MCF 10A (cell line): ENCODE measurements around the gene SNX25. TPM values are rescaled to one million over a fixed set of nuclear protein-coding genes. Genes with fewer than 3 reads are reported as not detected.
A peak's percentile ranks its signal among the peaks of the same experiment; 100 is the strongest.

Experiments
- BruUV-seq: library from RNA; stranded (reverse); fragments of 400-500 nt; replicated peaks from 2 replicates; lab custom pipeline; 2021; lab: Mats Ljungman, UMichigan
- CTCF ChIA-PET: fragments of 300-600 bp; sonication (Branson Sonifier 250); formaldehyde crosslinking; extraction: SDS; loops from one replicate; lab custom pipeline; 2021; ENCODE audit warnings: antibody characterized with exemption, inconsistent platforms; lab: Yijun Ruan, JAX
- POLR2A ChIA-PET: fragments of 300-600, 350-650 bp; sonication (Branson Sonifier 250); formaldehyde crosslinking; extraction: SDS; loops from one replicate; lab custom pipeline; 2020; ENCODE audit warnings: antibody characterized with exemption, inconsistent platforms; lab: Yijun Ruan, JAX
- DNase-seq: peaks from one replicate; pipeline ENCODE4 v3.0.0-alpha.2; 2018; ENCODE audit not compliant: unreplicated experiment
- H3K27ac Mint-ChIP-seq: one replicate; pipeline ENCODE4 v1.8.0; 2022; ENCODE audit warnings: mild to moderate bottlenecking, low read depth, mixed read lengths; ENCODE audit not compliant: unreplicated experiment
- H3K27me3 Mint-ChIP-seq: one replicate; pipeline ENCODE4 v1.8.0; 2022; ENCODE audit warnings: mixed read lengths; ENCODE audit not compliant: insufficient read depth, unreplicated experiment
- H3K36me3 Mint-ChIP-seq: one replicate; pipeline ENCODE4 v1.8.0; 2022; ENCODE audit warnings: mild to moderate bottlenecking, moderate library complexity, mixed read lengths; ENCODE audit not compliant: insufficient read depth, unreplicated experiment
- H3K4me1 Mint-ChIP-seq: one replicate; pipeline ENCODE4 v1.8.0; 2022; ENCODE audit warnings: mixed read lengths; ENCODE audit not compliant: insufficient read depth, unreplicated experiment
- H3K4me3 Mint-ChIP-seq: one replicate; pipeline ENCODE4 v1.8.0; 2022; ENCODE audit warnings: mild to moderate bottlenecking, moderate library complexity, mixed read lengths; ENCODE audit not compliant: unreplicated experiment
- H3K9me3 Mint-ChIP-seq: one replicate; pipeline ENCODE4 v1.8.0; 2022; ENCODE audit warnings: mixed read lengths; ENCODE audit not compliant: unreplicated experiment
- intact Hi-C: fragments of 100-400 bp; cut with micrococcal nuclease; formaldehyde crosslinking; loops from 2 replicates; pipeline ENCODE4 v1.14.1; 2022
- total RNA-seq: library from RNA; stranded (reverse); gene quantifications from 2 replicates; pipeline ENCODE4 v1.2.3, GENCODE V29; 2022
- TF ChIP-seq, protein P1 (sequence below): fragments of 200-600 bp; IDR thresholded peaks from one replicate; pipeline ENCODE4 v1.8.0; 2022; ENCODE audit warnings: antibody characterized with exemption, mild to moderate bottlenecking; ENCODE audit not compliant: unreplicated experiment

The SNX25 gene
- total RNA-seq, 1 experiment from 2014 or later = 10.5 TPM

GRCh38 chr4:185304944-185305690 lies 95.7 kb downstream of the SNX25 start:
- Mint-ChIP-seq H3K9me3 (no peaks in the 10 kb centered on the region), H3K27ac (peak overlapping the region; percentile 66), H3K4me3 (no peak overlapping the region), H3K27me3 (no peaks in the 10 kb centered on the region), H3K36me3 (peaks cover 9% of the 10 kb centered on the region), H3K4me1 (peaks cover 30% of the 10 kb centered on the region)
- TF ChIP-seq, protein P1, sequence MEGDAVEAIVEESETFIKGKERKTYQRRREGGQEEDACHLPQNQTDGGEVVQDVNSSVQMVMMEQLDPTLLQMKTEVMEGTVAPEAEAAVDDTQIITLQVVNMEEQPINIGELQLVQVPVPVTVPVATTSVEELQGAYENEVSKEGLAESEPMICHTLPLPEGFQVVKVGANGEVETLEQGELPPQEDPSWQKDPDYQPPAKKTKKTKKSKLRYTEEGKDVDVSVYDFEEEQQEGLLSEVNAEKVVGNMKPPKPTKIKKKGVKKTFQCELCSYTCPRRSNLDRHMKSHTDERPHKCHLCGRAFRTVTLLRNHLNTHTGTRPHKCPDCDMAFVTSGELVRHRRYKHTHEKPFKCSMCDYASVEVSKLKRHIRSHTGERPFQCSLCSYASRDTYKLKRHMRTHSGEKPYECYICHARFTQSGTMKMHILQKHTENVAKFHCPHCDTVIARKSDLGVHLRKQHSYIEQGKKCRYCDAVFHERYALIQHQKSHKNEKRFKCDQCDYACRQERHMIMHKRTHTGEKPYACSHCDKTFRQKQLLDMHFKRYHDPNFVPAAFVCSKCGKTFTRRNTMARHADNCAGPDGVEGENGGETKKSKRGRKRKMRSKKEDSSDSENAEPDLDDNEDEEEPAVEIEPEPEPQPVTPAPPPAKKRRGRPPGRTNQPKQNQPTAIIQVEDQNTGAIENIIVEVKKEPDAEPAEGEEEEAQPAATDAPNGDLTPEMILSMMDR = peak; percentile 34
- intact Hi-C loops = loop anchor here (1.0 to 5.0 kb wide), 2 partner anchors 95 to 268 kb away; no protein-coding TSS in a partner anchor
- CTCF ChIA-PET = interaction anchor here (0.6 to 0.9 kb wide), 4 partner anchors 33 to 122 kb away, joined by 3 to 4 read pairs (median 3); no protein-coding TSS in a partner anchor
- BruUV-seq = no TSS peak
- POLR2A ChIA-PET = no interaction called here
- DNase-seq = peak; percentile 13

- H3K4me3 Mint-ChIP-seq = no peak overlapping the region
- DNase-seq = peak; percentile 47
- POLR2A ChIA-PET = interaction anchor here (0.6 to 2.1 kb wide), 6 partner anchors 14 to 97 kb away, joined by 3 to 12 read pairs (median 4); partner anchors contain the start of genes ANKRD37, LRP2BP and SNX25
- H3K4me1 Mint-ChIP-seq = peaks cover 30% of the 10 kb centered on the region
- H3K27ac Mint-ChIP-seq = peak overlapping the region; percentile 66
- no peaks in the 10 kb centered on the region for H3K9me3 Mint-ChIP-seq
- peaks cover 9% of the 10 kb centered on the region for H3K36me3 Mint-ChIP-seq
- CTCF ChIA-PET = interaction anchor here (0.7 to 1.2 kb wide), 5 partner anchors 17 to 559 kb away, joined by 3 to 6 read pairs (median 3); partner anchors contain the start of gene SNX25
- no TSS peak for BruUV-seq
- TF ChIP-seq, protein P1 = no peak
- no peaks in the 10 kb centered on the region for H3K27me3 Mint-ChIP-seq
- intact Hi-C loops = loop anchor here (1.0 to 5.0 kb wide), 2 partner anchors 96 to 269 kb away; no protein-coding TSS in a partner anchor
These were observed 96.6 kb downstream of the SNX25 start for GRCh38 chr4:185305979-185306442.

- TF ChIP-seq, protein P1 = no peak
- Mint-ChIP-seq H3K4me3 (no peak overlapping the region), H3K27me3 (no peaks in the 10 kb centered on the region), H3K9me3 (no peaks in the 10 kb centered on the region), H3K27ac (peak overlapping the region; percentile 66), H3K4me1 (peaks cover 30% of the 10 kb centered on the region), H3K36me3 (peaks cover 14% of the 10 kb centered on the region)
- ChIA-PET CTCF (interaction anchor here (1.1 kb wide), 1 partner anchor 98 kb away, joined by 3 read pairs; the partner anchor contains the start of gene SNX25), POLR2A (interaction anchor here (0.6 to 2.1 kb wide), 6 partner anchors 18 to 118 kb away, joined by 3 to 12 read pairs (median 4); partner anchors contain the start of genes ANKRD37, LRP2BP and SNX25)
- intact Hi-C loops = loop anchor here (5.0 kb wide), 1 partner anchor 270 kb away; no protein-coding TSS in a partner anchor
- DNase-seq = peak; percentile 50
- BruUV-seq = no TSS peak
These were observed 97.9 kb downstream of the SNX25 start for GRCh38 chr4:185307136-185307950.
